ENCODE data around the gene LRP4. TPM values are rescaled to one million over a fixed set of nuclear protein-coding genes. Genes with fewer than 3 reads are reported as not detected.

Gene LRP4
- polyA plus RNA-seq, 1 donor from 2014 or later = not detected

- Histone ChIP-seq H3K36me3 (ENCODE audit: insufficient read depth, low read length) (no peaks in the 10 kb centered on the region), H3F3A (ENCODE audit: insufficient read depth, low read length, poor library complexity, severe bottlenecking) (no peaks in the 10 kb centered on the region), H3K9me3 (ENCODE audit: low read length) (no peaks in the 10 kb centered on the region), H3K4me3 (ENCODE audit: low read length) (no peak overlapping the region), H3K79me2 (replicated peaks; ENCODE audit: insufficient read depth, low read length) (no peaks in the 10 kb centered on the region), H3K27ac (ENCODE audit: low read length) (no peak overlapping the region), H3K9me2 (ENCODE audit: insufficient read depth, low read length) (no peaks in the 10 kb centered on the region), H3K27me3 (ENCODE audit: insufficient read depth, low read depth, low read length) (no peaks in the 10 kb centered on the region), H3K4me2 (ENCODE audit: low read length) (no peak overlapping the region), H2AFZ (ENCODE audit: low read depth, low read length) (no peak overlapping the region), H4K20me1 (ENCODE audit: insufficient read depth) (no peaks in the 10 kb centered on the region), H3K9ac (ENCODE audit: low read length) (no peak overlapping the region)
- TF ChIP-seq REST (IDR thresholded peaks at IDR 0.05; ENCODE audit: borderline replicate concordance) (no peak), TAF1 (IDR thresholded peaks at IDR 0.05; ENCODE audit: low read depth) (no peak), EZH2 (IDR thresholded peaks at IDR 0.05; ENCODE audit: borderline replicate concordance, insufficient read depth, low read length, poor library complexity, severe bottlenecking) (no peak), EP300 (conservative IDR thresholded peaks at IDR 0.05; ENCODE audit: poor library complexity, severe bottlenecking) (no peak)
Observed at GRCh38 chr11:46856605-46857343, 61.6 kb downstream of the LRP4 start.

- Histone ChIP-seq H3K9me2 (ENCODE audit: insufficient read depth, low read length) (no peaks in the 10 kb centered on the region), H3K9ac (ENCODE audit: low read length) (no peak overlapping the region), H3K36me3 (ENCODE audit: insufficient read depth, low read length) (no peaks in the 10 kb centered on the region), H4K20me1 (ENCODE audit: insufficient read depth) (no peaks in the 10 kb centered on the region), H3F3A (ENCODE audit: insufficient read depth, low read length, poor library complexity, severe bottlenecking) (no peaks in the 10 kb centered on the region), H3K9me3 (ENCODE audit: low read length) (no peaks in the 10 kb centered on the region), H3K4me2 (ENCODE audit: low read length) (no peak overlapping the region), H3K27me3 (ENCODE audit: insufficient read depth, low read depth, low read length) (no peaks in the 10 kb centered on the region), H3K4me3 (ENCODE audit: low read length) (no peak overlapping the region), H3K79me2 (replicated peaks; ENCODE audit: insufficient read depth, low read length) (no peaks in the 10 kb centered on the region), H3K27ac (ENCODE audit: low read length) (no peak overlapping the region), H2AFZ (ENCODE audit: low read depth, low read length) (no peak overlapping the region)
- no peak for TF ChIP-seq POLR2AphosphoS5 (IDR thresholded peaks at IDR 0.05)
- no peak for TF ChIP-seq MXI1 (conservative IDR thresholded peaks at IDR 0.05; ENCODE audit: poor library complexity, severe bottlenecking)
- TF ChIP-seq TAF1 (IDR thresholded peaks at IDR 0.05; ENCODE audit: low read depth) = no peak
- no peak for TF ChIP-seq SMC3 (conservative IDR thresholded peaks at IDR 0.05; ENCODE audit: poor library complexity)
- no peak for TF ChIP-seq CTCF (IDR thresholded peaks at IDR 0.05; ENCODE audit: poor library complexity, severe bottlenecking)
- no peak for TF ChIP-seq EZH2 (IDR thresholded peaks at IDR 0.05; ENCODE audit: borderline replicate concordance, insufficient read depth, low read length, poor library complexity, severe bottlenecking)
- no peak for TF ChIP-seq RAD21 (conservative IDR thresholded peaks at IDR 0.05)
- TF ChIP-seq EP300 (conservative IDR thresholded peaks at IDR 0.05; ENCODE audit: poor library complexity, severe bottlenecking) = no peak
- TF ChIP-seq REST (IDR thresholded peaks at IDR 0.05; ENCODE audit: borderline replicate concordance) = no peak
Observed at GRCh38 chr11:46855863-46856262, 62.5 kb downstream of the LRP4 start.
